Hepatocyte (in vitro differentiated cells): ENCODE results near the gene DBH. TPM values are rescaled to one million over a fixed set of nuclear protein-coding genes. Genes with fewer than 3 reads are reported as not detected.

Experiments used
- DNase-seq: peaks from one replicate; pipeline ENCODE4 v3.0.0-alpha.2; 2016; ENCODE audit warnings: low spot score
- H2AFZ ChIP-seq: fragments of 200-600 bp; sonication (generic); 2 replicates; pipeline ENCODE4 v1.6.0; 2016; ENCODE audit warnings: antibody characterized with exemption, mild to moderate bottlenecking
- H3K27ac ChIP-seq: fragments of 200-600 bp; sonication (generic); 2 replicates; pipeline ENCODE4 v1.5.1; 2016; ENCODE audit warnings: mild to moderate bottlenecking
- H3K27me3 ChIP-seq: fragments of 200-600 bp; sonication (generic); 2 replicates; pipeline ENCODE4 v1.6.1; 2016
- H3K36me3 ChIP-seq: fragments of 200-600 bp; sonication (generic); replicated peaks from 2 replicates; pipeline ENCODE4 v1.5.1; 2016; ENCODE audit warnings: low read depth; ENCODE audit not compliant: insufficient read depth
- H3K4me1 ChIP-seq: fragments of 200-600 bp; sonication (generic); 2 replicates; pipeline ENCODE4 v1.5.1; 2016; ENCODE audit warnings: mild to moderate bottlenecking, moderate library complexity; ENCODE audit not compliant: insufficient read depth
- H3K4me2 ChIP-seq: fragments of 200-600 bp; sonication (generic); 2 replicates; pipeline ENCODE4 v1.6.0; 2016
- H3K4me3 ChIP-seq: fragments of 200-600 bp; sonication (generic); 2 replicates; pipeline ENCODE4 v1.5.1; 2016; ENCODE audit warnings: mild to moderate bottlenecking
- H3K79me2 ChIP-seq: fragments of 200-600 bp; sonication (generic); 2 replicates; pipeline ENCODE4 v1.6.0; 2017; ENCODE audit warnings: mild to moderate bottlenecking
- H3K9me2 ChIP-seq: fragments of 200-600 bp; sonication (generic); replicated peaks from 2 replicates; pipeline ENCODE4 v1.6.0; 2017; ENCODE audit warnings: mild to moderate bottlenecking; ENCODE audit not compliant: insufficient read depth
- H3K9me3 ChIP-seq: fragments of 200-600 bp; sonication (generic); 2 replicates; pipeline ENCODE4 v1.5.1; 2016; ENCODE audit warnings: low read depth, mild to moderate bottlenecking
- H4K20me1 ChIP-seq: fragments of 200-600 bp; sonication (generic); 2 replicates; pipeline ENCODE4 v1.6.0; 2016; ENCODE audit warnings: mild to moderate bottlenecking; ENCODE audit not compliant: insufficient read depth, poor library complexity, severe bottlenecking
- EZH2 ChIP-seq: fragments of 200-600 bp; sonication (generic); IDR thresholded peaks from 2 replicates; pipeline ENCODE4 v1.6.1; 2016; ENCODE audit warnings: antibody characterized with exemption, mild to moderate bottlenecking, borderline replicate concordance
- EZH2phosphoT487 ChIP-seq: fragments of 200-600 bp; sonication (generic); IDR thresholded peaks from one replicate; pipeline ENCODE4 v1.6.1; 2018; ENCODE audit warnings: antibody characterized with exemption, mild to moderate bottlenecking, low read depth, moderate library complexity; ENCODE audit not compliant: unreplicated experiment, severe bottlenecking
- WGBS: methylation state at CpG from one replicate; pipeline ENCODE4 v1.1.6; 2016; ENCODE audit warnings: low lambda C conversion rate; ENCODE audit errors: missing lambda C conversion rate; 5-methylcytosine and 5-hydroxymethylcytosine counted together
- polyA plus RNA-seq: library from polyadenylated mRNA; unstranded; fragments of >200 nt; fragmentation: Nextera tagmentation; extraction: Ambion mirVana; gene quantifications from 2 replicates; pipeline ENCODE4 v1.2.1, GENCODE V29; 2016
- total RNA-seq: library from RNA; depleted of rRNA; stranded (reverse); fragments of >200 nt; gene quantifications from 2 replicates; pipeline ENCODE4 v1.2.3, GENCODE V29; 2014
- TF ChIP-seq, protein P1 (sequence below): fragments of 200-600 bp; sonication (generic); IDR thresholded peaks from 2 replicates; pipeline ENCODE4 v1.5.1; 2016; ENCODE audit warnings: antibody characterized with exemption, mild to moderate bottlenecking; ENCODE audit not compliant: poor library complexity

The DBH gene
- not detected in 2 replicates for total RNA-seq
- polyA plus RNA-seq: 0.32 and 0.44 TPM in 2 replicates

DNA sequence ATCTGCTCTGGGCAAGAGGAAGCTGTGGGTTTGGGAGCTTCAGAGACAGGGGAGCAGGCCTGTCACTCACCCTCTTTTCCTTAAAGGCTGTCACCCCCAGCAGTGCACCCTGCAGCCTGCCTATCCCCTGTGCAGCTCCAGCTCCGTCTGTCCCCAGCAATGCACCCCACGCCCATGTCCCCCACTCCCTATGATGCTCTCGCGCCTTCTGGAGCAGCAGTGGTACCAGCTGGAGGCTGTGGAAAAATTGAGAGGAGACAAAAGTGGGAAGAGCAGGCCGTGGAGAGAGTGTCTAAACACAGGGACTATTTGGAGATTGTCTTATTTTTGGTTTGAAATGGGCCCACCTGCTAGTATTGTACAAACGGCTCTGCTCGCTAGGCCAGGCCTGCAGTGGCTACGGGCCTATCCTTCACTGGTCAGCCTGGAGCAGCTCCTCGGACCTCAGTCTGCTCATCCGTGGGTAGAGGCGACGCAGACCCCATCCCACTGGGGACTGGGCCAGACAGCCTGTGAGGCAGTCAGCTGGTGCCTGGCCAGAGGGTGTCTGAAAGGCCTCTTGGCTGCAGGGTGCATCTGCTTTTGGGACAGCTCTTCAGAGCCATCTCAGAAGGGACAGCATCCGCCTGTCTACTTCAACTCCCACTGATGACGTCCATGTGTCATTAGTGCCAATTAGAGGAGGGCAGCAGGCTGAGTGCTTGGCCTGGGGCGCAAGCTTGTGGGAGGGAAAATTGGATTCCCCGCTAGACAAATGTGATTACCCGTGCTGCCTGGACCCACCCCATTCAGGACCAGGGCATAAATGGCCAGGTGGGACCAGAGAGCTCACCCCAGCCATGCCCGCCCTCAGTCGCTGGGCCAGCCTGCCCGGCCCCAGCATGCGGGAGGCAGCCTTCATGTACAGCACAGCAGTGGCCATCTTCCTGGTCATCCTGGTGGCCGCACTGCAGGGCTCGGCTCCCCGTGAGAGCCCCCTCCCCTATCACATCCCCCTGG, at the start of gene DBH:
TSS of gene DBH (plus strand) at position 831 of the 999 bp plus-strand sequence. CDS start at position 840, 9 bp downstream.
- no peak within 1 kb of the TSS for H3K27ac ChIP-seq
- 90% methylated on average over 22 of the region's 24 CpGs for WGBS
- H3K79me2 ChIP-seq: no peaks in the 10 kb centered on the region
- no peaks in the 10 kb centered on the region for H4K20me1 ChIP-seq
- H3K4me3 ChIP-seq: no peak within 1 kb of the TSS
- no peak for DNase-seq
- H3K4me2 ChIP-seq: no peak within 1 kb of the TSS
- no peaks in the 10 kb centered on the region for H3K9me2 ChIP-seq
- no peaks in the 10 kb centered on the region for H3K27me3 ChIP-seq
- H3K9me3 ChIP-seq: no peaks in the 10 kb centered on the region
- H2AFZ ChIP-seq: no peak within 1 kb of the TSS
- no peaks in the 10 kb centered on the region for H3K36me3 ChIP-seq
- no peaks in the 10 kb centered on the region for H3K4me1 ChIP-seq
- TF ChIP-seq, protein P1, sequence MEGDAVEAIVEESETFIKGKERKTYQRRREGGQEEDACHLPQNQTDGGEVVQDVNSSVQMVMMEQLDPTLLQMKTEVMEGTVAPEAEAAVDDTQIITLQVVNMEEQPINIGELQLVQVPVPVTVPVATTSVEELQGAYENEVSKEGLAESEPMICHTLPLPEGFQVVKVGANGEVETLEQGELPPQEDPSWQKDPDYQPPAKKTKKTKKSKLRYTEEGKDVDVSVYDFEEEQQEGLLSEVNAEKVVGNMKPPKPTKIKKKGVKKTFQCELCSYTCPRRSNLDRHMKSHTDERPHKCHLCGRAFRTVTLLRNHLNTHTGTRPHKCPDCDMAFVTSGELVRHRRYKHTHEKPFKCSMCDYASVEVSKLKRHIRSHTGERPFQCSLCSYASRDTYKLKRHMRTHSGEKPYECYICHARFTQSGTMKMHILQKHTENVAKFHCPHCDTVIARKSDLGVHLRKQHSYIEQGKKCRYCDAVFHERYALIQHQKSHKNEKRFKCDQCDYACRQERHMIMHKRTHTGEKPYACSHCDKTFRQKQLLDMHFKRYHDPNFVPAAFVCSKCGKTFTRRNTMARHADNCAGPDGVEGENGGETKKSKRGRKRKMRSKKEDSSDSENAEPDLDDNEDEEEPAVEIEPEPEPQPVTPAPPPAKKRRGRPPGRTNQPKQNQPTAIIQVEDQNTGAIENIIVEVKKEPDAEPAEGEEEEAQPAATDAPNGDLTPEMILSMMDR: no peak
- TF ChIP-seq EZH2 (no peak), EZH2phosphoT487 (no peak)

DNA sequence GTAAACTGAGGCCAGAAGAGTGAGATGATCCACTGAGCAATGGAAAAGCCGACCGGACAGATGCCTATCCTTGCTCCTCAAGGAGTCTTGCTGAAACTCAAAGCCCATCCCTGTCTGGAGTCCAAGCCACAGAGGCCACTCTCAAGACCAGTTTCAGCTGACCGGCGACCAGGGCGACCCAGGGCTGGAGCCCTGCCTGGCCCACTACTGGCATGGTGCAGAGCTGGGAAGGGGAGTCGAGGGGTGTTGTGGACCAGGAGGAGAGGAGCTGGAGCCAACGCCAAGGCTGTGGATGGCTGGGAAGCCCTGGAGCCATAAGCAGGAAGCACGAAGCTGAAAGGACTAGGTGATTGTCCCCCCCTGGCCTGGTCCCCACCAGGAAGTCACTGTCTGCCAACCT, 49.1 kb upstream of the DBH start:
- no peaks in the 10 kb centered on the region for H3K36me3 ChIP-seq
- no peaks in the 10 kb centered on the region for H3K9me2 ChIP-seq
- H3K79me2 ChIP-seq: no peaks in the 10 kb centered on the region
- no peak overlapping the region for H3K4me2 ChIP-seq
- no peaks in the 10 kb centered on the region for H4K20me1 ChIP-seq
- H3K27ac ChIP-seq: no peak overlapping the region
- H2AFZ ChIP-seq: no peak overlapping the region
- DNase-seq: no peak
- TF ChIP-seq EZH2 (no peak), EZH2phosphoT487 (no peak)
- TF ChIP-seq, protein P1: no peak
- peaks cover 46% of the 10 kb centered on the region for H3K4me1 ChIP-seq
- no peaks in the 10 kb centered on the region for H3K9me3 ChIP-seq
- H3K27me3 ChIP-seq: no peaks in the 10 kb centered on the region
- 94% methylated on average over 8 of the region's 8 CpGs for WGBS
- H3K4me3 ChIP-seq: no peak overlapping the region

DNA sequence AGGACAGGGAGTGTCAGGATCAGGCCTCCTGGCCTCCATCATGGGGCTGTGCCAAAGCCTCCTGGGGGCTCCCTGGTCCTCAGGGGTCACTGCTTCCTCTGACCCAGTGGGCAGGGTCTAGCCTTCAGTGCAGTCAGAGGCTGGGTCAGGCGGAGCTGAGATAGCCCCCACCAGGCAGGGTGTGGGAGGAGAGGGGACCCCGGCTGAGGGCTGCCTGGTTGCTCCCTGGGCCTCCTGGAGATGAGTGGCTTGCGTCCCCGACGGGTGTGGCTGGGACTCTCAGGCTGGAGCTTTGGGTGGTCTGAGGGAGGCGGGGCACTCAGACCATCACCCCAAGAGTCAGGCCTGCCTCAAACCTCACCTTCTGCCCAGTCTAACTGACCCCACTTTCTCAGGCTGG, 48.7 kb upstream of the DBH start:
- Histone ChIP-seq H3K9me2 (no peaks in the 10 kb centered on the region), H3K79me2 (no peaks in the 10 kb centered on the region), H3K9me3 (no peaks in the 10 kb centered on the region), H3K36me3 (no peaks in the 10 kb centered on the region), H3K4me3 (no peak overlapping the region), H3K4me1 (peaks cover 41% of the 10 kb centered on the region), H3K4me2 (no peak overlapping the region), H3K27ac (no peak overlapping the region), H2AFZ (no peak overlapping the region), H3K27me3 (no peaks in the 10 kb centered on the region), H4K20me1 (no peaks in the 10 kb centered on the region)
- TF ChIP-seq, protein P1: no peak
- TF ChIP-seq EZH2: no peak
- no peak for DNase-seq
- WGBS: 98% methylated on average over 6 of the region's 6 CpGs
